ENCODE data around the gene WDR4.
"Not testable (repeated sequence)": the region's sequence is repeated elsewhere in the genome, so short reads cannot be mapped to it uniquely, and the experiment has no call there.

WDR4 gene

GRCh38 chr21:42837421-42838211, 41.7 kb downstream of the WDR4 start:
- DNase-seq: no peak

GRCh38 chr21:42836767-42837301, 42.5 kb downstream of the WDR4 start:
- no peak for DNase-seq

GRCh38 chr21:42836402-42836666, 43.0 kb downstream of the WDR4 start:
- no peak for DNase-seq

- no peak for DNase-seq
These were observed 43.5 kb downstream of the WDR4 start for GRCh38 chr21:42835611-42836401.

- no peak for DNase-seq
These were observed 44.1 kb downstream of the WDR4 start for GRCh38 chr21:42835211-42835610.

- DNase-seq: no peak
These were observed 44.6 kb downstream of the WDR4 start for GRCh38 chr21:42834726-42835191.

GRCh38 chr21:42833859-42834725, 45.2 kb downstream of the WDR4 start:
- no peak for DNase-seq

- peak; percentile 26 for DNase-seq
These were observed 45.9 kb downstream of the WDR4 start for GRCh38 chr21:42833439-42833815.

GRCh38 chr21:42832321-42832630, 47.1 kb downstream of the WDR4 start:
- DNase-seq: not testable (repeated sequence)

- peak; percentile 4 for DNase-seq
These were observed 48.6 kb downstream of the WDR4 start for GRCh38 chr21:42830456-42831455.

- DNase-seq: no peak
These were observed 49.4 kb downstream of the WDR4 start for GRCh38 chr21:42829954-42830353.

- DNase-seq: no peak
These were observed 49.9 kb downstream of the WDR4 start for GRCh38 chr21:42829417-42829816.

- DNase-seq: no peak
These were observed 51.8 kb downstream of the WDR4 start for GRCh38 chr21:42827588-42827987.

GRCh38 chr21:42820616-42821465, 58.5 kb downstream of the WDR4 start:
- DNase-seq: no peak

GRCh38 chr21:42819861-42820615, 59.3 kb downstream of the WDR4 start:
- DNase-seq: no peak

GRCh38 chr21:42818328-42818749, 61.0 kb downstream of the WDR4 start:
- peak; percentile 54 for DNase-seq

GRCh38 chr21:42815217-42815616, 64.1 kb downstream of the WDR4 start:
- no peak for DNase-seq

GRCh38 chr21:42812528-42813241, 66.7 kb downstream of the WDR4 start:
- not testable (repeated sequence) for DNase-seq

- DNase-seq: no peak
These were observed 67.4 kb downstream of the WDR4 start for GRCh38 chr21:42811960-42812359.
